HG02759 (cell line): ENCODE data around the gene FAAP100.
A peak's percentile ranks its signal among the peaks of the same experiment; 100 is the strongest.

Source experiments
- ATAC-seq: cut with Tn5 transposase; IDR thresholded peaks from one replicate; pipeline ENCODE4 v1.9.1; 2021; ENCODE audit warnings: mild to moderate bottlenecking, moderate library complexity; ENCODE audit not compliant: unreplicated experiment

FAAP100 gene

DNA sequence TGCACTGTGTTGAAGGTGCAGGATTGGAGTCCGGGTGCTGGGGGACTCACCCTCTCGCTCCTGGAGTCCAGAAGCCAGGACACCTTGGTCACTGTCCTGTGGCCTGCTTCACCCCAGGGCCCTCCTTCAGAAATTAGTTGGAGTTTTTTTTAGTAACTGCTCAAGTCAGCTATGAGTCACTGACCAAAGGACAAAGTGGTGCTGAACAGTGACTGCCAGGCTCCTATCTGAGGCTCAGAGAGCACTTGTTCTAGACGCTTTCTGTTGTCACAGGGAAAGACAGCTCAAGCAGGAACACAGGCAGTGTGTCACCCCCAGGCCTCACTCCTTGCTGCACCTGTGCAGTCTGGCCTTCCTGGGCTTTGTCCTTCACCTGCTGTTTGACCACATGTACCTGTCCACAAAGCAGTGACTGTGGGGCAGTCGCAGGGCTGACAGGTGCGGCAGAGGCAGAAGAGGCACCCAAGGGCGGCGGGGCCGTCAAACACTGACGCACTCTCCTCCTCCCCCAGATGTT lies 4.1 kb upstream of the FAAP100 start:
- no peak for ATAC-seq

DNA sequence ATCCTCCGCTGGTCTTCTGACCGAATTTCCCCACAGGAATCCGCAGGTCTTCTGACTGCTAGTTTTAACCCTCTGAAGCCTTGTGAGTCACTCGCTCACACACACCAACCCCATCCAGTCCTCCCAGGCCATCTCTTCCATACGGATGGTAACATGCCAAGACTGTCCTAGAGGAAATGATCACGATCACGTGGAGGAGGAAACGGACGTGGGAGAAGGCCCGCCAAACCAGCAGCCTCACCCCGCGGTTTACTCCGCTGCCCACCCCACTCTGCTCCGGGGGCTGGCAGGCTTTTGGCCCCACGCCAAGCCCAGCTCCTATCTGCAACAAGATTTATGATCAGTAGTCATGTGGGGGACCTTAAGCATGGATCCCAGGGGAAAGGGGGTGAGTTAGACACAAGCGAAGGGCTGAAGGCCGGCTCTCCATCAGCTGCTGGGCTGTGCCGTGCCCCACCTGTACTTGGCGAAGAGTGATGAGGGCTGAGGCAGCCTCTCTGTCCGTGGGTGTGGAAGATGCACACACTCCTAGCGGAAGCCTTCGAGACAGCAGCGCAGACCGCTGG lies 1.5 kb upstream of the FAAP100 start:
- no peak for ATAC-seq

- peak; percentile 40 for ATAC-seq
Measured at GRCh38 chr17:81553018-81553615, 964 bp upstream of the FAAP100 start.

DNA sequence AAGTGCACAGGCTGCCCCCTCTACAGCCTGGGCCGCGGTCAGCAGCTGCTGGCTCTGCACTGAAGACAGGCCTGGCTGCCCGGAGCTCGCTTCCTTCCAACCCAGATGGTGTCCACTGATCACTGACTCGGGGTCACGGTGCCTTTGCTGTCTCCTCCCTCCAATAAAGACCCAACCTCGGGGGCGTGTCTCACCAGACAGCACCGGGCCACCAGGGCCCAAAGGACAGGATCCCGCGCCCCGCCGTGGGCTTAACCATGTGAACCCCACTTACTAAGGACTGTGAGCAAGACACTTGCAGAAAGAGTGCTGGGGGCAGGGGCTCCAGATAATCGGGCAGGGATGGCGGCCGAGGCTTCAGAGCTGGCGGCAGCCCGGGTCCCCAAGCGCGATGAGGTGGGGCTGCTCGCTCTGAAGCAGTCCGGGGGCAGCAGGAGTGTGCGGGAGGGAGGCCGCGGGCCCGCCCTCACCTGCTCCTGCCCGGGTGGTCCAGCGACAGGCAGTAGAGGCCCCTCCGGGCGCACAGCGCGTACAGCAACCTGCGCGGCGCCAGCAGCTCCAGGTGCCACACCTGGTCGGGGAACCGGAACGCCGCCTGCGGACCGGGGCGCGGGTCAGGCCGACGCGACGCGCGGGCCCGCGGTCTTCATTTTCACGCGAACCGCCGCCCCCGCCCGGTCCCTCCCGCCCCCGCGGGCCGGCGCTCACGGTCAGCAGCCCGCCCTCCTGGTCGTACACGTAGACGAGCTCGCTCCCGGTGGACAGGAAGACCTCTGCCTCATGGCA lies 502 bp downstream of the FAAP100 start:
- ATAC-seq: peak; percentile 20

GRCh38 chr17:81550830-81551457 lies 1.2 kb downstream of the FAAP100 start:
- ATAC-seq: no peak

- ATAC-seq: no peak
Measured at GRCh38 chr17:81550285-81550684, 1.9 kb downstream of the FAAP100 start.

DNA sequence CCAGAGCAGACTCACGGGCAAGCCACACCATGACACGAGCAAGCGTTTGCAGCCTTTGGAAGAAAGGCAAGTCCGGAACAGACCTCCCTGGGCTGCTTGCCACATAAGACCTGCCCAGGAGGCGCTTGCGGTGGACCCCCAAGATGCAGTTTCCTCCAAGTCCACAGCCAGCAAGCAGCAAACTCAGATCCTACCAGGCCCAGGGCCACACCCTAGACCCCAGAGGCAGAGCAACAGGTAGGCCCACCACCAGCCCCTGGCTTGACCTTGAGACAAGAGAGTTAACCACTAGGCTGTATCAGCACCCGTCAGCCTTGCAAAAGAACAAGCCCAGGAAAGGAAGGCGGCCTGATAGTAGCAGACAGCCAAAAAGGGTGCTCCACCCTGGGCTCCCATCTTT lies 2.3 kb downstream of the FAAP100 start:
- ATAC-seq: no peak

- ATAC-seq: no peak
Measured at GRCh38 chr17:81549031-81549557, 3.1 kb downstream of the FAAP100 start.

DNA sequence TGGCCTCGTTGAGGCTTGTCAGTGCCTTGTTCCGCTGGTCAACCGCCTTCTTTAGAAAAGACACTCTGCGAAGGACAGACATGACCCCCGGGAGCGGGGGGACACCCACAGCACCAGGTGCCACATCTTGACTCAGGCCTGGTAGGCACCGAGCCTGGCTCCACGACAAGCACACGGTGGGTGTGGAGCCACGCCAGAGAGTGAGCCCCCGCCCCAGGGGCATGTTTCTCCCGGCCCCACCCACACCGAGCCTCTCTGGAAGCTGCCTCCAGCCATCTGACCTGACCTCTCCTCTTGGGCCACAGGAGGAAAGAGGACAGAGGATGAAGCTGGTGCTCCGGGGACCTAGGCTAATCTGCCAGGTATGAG lies 4.6 kb downstream of the FAAP100 start:
- no peak for ATAC-seq

GRCh38 chr17:81546906-81547613 lies 5.1 kb downstream of the FAAP100 start:
- no peak for ATAC-seq

- no peak for ATAC-seq
Measured at GRCh38 chr17:81545160-81545949, 6.8 kb downstream of the FAAP100 start.

DNA sequence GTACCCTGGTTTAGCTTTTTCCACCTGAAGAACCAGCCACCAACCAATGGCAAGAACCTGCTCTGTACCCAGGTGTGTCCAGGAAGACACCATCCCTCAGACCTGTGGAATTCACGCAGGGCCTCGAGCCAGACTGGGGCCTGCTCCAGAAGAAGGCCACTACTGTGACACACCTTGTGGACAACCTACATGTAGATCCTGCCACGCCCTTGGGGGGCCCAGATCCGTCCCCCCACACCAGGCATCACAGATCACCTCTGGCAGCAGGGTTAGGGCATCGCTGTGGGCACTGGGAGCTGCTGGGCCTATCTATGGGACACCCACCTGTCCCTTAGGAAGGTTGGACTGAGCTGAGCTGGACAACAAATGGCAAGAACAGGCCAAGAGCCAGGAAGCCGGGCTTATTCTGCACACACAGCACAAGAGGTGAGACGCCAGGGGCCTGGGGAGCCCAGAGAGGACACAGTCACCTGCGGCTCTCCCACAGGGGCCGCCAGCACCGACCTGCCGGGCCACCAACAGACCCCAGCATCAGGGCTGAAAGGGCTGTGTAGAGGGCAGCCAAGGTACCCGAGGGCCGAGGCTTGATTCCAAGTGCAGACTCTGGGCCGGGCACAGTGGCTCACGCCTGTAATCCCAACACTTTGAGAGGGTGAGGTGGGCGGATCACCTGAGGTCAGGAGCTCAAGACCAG lies 7.7 kb downstream of the FAAP100 start:
- ATAC-seq: no peak

DNA sequence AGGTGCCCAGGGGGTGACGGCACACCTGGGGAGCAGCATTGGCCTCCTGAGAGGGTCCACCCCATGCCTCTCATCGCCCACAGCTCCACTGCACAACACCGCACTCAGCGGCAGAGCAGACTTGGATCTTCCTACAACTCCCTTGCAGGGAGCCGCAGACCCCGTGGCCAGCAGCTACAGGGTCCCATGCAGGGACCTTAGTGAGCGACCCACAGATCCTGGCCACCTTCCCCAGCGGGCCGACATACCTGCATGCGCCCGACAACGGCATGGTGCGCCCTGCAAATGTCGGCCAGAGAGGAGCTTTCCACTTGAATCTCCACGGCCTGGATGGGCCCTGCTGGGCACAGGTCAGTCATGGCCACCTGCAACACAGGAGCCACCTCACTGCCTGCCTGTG lies 8.4 kb downstream of the FAAP100 start:
- ATAC-seq: no peak

- ATAC-seq: no peak
Measured at GRCh38 chr17:81543339-81543675, 8.8 kb downstream of the FAAP100 start.

DNA sequence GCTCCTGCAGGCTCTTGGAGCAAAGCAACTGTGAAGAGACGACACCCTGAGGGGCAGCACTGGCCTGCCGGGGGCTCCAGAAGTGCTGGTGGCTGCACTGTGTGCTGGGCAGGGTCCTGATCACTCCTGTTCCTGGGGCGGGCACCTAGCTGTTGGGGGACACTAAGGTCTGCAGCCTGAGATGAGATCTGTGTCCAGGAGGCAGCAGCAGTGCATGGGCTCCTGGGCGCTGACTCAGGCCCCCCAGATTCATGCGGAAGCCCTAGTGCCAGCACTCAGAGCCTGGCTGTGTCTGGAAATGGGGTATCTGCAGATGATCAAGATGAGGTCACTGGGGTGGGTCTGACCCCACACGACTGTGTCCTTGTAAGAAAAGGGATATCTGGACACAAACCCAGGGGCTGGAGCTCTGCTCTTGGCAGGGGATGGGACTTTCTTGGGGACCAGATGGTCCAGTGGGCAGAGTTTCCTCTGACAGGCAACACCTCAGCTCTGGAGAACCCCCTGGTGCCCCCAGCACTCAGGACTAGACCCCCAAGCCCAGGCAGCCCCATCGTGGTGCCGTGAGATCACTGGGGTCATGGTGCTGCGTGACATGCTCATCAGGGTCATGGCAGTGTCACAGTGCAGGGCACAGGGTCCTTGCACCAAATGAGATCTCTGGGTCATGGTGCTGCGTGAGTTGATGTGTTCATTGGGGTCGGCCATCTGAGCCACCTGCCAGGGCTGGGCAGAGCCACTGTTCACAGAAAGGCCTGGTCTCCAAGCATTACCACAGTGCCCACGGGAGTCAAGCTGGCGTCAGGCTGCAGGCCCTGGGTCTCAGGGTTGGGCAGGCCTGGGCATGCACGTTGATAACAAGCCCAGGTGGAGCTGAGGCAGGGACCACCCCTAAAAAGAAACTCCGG lies 9.5 kb downstream of the FAAP100 start:
- ATAC-seq: no peak

GRCh38 chr17:81541123-81541522 lies 11.0 kb downstream of the FAAP100 start:
- no peak for ATAC-seq

- ATAC-seq: no peak
Measured at GRCh38 chr17:81540676-81541027, 11.5 kb downstream of the FAAP100 start.

GRCh38 chr17:81539961-81540675 lies 12.0 kb downstream of the FAAP100 start:
- no peak for ATAC-seq
